UCSD-AML1 (cell line): ENCODE measurements around the gene ATG16L1.
"Not testable (repeated sequence)": the region's sequence is repeated elsewhere in the genome, so short reads cannot be mapped to it uniquely, and the experiment has no call there.

Source experiments
- DNase-seq: peaks from one replicate; lab custom pipeline; 2025; ENCODE audit not compliant: unreplicated experiment; lab: John Stamatoyannopoulos, UW

ATG16L1 gene

DNA sequence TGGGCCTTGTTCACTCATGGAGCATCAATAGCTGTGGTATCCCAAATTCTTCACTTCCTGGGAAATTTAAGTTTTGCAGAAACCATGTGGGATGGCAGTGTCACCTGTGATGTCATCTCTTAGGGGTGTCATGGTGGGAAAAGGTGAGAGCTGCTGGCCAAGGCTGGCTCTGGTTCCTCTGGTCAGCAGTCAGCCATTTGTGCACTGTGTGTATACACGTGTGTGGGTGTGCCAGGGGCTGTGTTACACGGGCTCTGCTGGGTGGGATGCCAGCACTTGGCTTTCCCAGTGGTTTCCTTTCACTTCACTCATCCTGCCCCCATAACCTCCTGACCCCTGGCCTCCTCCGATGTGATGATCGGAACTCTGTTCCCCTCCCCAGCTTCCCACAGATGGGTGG is 77.4 kb downstream of the ATG16L1 start:
- DNase-seq = no peak

DNA sequence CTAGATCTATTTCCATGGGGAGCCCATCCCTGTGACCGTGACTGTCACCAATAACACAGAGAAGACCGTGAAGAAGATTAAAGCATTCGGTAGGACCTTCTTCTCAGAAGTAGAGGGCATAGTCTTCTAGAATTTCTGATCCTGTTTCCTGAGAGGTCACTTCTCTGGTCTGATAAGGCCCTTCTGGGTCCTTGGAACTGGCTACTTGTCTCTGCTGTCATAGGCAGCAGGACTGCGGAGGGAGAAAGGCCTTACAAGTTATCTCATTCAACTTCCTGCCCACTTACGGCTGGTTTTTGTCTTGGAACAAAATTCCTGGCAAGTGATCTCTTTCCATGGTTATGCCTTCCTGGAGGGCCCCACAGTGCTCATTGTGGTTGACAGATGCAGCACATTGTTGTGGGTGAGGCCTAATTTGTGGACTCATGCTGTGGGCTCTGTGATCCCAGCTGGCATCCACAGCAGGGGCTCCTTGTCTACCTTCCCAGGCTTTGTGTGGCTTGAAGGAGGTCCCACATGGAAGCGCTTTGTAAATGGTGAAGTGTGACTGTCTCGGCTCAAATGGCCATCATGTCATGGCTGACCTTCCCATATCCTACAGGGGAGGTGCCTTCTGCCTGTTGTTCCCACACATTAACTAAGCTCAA is 78.1 kb downstream of the ATG16L1 start:
- peak; percentile 61 for DNase-seq

- DNase-seq = peak; percentile 89
Measured at GRCh38 chr2:233331536-233331935, 80.1 kb downstream of the ATG16L1 start.

GRCh38 chr2:233332125-233332524 is 80.7 kb downstream of the ATG16L1 start:
- no peak for DNase-seq

GRCh38 chr2:233334915-233335314 is 83.4 kb downstream of the ATG16L1 start:
- no peak for DNase-seq

DNA sequence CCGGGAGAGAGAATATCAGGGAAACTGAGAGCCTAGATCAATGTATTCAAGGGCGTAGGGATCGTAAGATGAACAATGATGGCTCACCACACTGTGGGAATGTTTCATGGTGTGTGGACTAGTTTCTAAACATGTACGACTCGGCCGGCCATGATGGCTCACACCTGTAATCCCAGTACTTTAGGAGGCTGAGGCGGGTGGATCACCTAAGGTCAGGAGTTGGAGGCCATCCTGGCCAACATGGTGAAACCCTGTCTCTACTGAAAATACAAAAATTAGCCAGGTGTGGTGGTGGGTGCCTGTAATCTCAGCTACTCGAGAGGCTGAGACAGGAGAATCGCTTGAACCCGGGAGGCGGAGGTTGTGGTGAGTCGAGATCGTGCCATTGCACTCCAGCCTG is 84.6 kb downstream of the ATG16L1 start:
- not testable (repeated sequence) for DNase-seq

DNA sequence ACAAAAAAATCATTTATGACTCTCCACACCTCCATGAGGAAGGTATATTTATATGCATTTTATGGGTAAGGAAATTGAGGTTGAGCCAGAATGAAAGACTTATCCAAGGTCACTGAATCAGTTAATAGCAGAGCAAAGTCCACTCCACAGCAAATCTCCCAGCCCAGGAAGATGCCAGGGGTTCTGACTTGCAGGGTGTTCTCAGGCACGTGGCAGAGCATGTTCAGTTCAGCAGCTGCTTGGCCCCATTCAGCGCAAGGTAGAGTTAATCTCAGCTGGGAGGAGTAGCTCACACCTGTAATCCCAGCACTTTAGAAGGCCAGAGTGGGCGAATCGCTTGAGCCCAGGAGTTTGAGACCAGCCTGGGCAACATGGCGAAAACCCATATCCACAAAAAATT is 85.1 kb downstream of the ATG16L1 start:
- DNase-seq = no peak

- no peak for DNase-seq
Measured at GRCh38 chr2:233338046-233338445, 86.6 kb downstream of the ATG16L1 start.

DNA sequence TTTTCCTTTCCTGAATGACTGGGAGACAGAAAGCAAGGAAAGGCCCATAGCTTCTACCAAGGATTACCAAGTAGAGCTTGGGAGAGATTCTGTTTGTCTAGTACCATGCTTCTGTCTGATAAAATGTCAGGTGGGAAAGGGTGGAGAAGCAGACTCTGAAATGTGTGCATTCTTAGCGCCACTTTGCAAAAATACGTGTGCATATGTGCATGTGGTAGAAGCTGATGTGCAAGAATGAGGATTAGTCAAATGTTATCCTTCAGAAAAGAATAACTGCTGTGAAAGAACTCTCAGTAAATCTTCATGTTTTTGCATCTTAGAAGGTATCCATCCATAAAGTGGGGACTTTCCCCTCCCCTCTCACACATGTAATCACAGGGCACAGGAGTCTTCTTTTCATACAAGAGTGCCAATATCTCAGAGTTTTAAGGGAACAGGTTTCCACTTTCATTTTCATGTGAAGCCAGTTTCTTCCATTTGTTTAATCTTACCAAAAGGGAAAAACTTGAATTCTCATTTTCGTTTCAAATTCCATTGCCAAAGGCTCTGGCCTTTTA is 87.4 kb downstream of the ATG16L1 start:
- DNase-seq = no peak

GRCh38 chr2:233339427-233339826 is 88.0 kb downstream of the ATG16L1 start:
- DNase-seq = no peak

DNA sequence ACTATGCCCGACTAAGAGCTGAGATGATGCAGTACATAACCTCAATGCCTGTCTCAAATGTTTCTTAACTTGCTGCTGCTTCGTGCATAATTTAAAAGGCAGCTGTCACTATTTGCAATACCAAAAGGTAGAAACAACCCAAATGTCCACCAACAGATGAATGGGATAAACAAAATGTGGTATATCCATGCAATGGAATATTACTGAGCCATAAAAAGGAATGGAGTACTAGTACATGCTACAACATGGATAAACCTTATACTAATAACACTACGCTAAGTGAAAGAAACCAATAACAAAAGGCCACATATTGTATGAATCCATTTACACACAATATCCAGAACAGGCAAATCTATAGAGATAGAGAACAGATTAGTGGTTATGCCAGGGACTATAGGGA is 89.8 kb downstream of the ATG16L1 start:
- no peak for DNase-seq

- DNase-seq = no peak
Measured at GRCh38 chr2:233342301-233342700, 90.8 kb downstream of the ATG16L1 start.

DNA sequence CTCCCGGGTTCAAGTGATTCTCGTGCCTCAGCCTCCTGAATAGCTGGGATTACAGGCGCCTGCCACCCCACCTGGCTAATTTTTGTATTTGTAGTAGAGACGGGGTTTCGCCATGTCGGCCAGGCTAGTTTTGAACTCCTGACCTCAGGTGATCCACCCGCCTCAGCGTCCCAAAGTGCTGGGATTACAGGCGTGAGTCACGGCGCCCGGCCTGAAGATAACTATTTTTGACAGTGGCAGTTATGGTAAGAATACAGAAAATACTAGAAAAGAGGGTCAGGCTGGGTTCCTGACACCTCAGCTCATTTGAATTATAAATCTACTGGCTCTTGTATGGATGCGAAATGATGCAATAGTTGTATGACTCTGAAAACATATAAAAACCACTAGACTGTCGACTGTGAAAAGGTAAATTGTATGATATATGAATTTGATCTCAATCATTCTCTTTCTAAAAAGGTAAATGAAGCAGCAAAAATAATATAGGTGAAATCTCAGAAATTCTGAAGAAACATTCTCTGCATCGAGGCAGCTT is 91.8 kb downstream of the ATG16L1 start:
- DNase-seq = no peak
